Hepatocyte (in vitro differentiated cells): ENCODE measurements around the gene LINC01488.

ENCODE experiments used
- EZH2 ChIP-seq: fragments of 200-600 bp; sonication (generic); IDR thresholded peaks from 2 replicates; pipeline ENCODE4 v1.6.1; 2016; ENCODE audit warnings: antibody characterized with exemption, mild to moderate bottlenecking, borderline replicate concordance
- EZH2phosphoT487 ChIP-seq: fragments of 200-600 bp; sonication (generic); IDR thresholded peaks from one replicate; pipeline ENCODE4 v1.6.1; 2018; ENCODE audit warnings: antibody characterized with exemption, mild to moderate bottlenecking, low read depth, moderate library complexity; ENCODE audit not compliant: unreplicated experiment, severe bottlenecking

- no peak for TF ChIP-seq EZH2phosphoT487
- no peak for TF ChIP-seq EZH2
These were observed 32.0 kb upstream of the LINC01488 start for GRCh38 chr11:69449320-69450063.
